NOMO-1 (cell line): ENCODE data around the gene MED6.

ENCODE experiments used
- DNase-seq, 2 experiments: peaks; one replicate each; lab custom pipeline; 2025; ENCODE audit not compliant: unreplicated experiment in 2 of 2; lab: John Stamatoyannopoulos, UW

The MED6 gene

GRCh38 chr14:70600382-70601157 is at the start of gene MED6:
Gene MED6, minus strand, starts transcription at chr14:70600655. Its CDS starts 18 bp downstream, at chr14:70600637.
- DNase-seq: peak; percentile 92 to 98

- DNase-seq: no peak
These were observed 49.3 kb upstream of the MED6 start for GRCh38 chr14:70649803-70650202.

DNA sequence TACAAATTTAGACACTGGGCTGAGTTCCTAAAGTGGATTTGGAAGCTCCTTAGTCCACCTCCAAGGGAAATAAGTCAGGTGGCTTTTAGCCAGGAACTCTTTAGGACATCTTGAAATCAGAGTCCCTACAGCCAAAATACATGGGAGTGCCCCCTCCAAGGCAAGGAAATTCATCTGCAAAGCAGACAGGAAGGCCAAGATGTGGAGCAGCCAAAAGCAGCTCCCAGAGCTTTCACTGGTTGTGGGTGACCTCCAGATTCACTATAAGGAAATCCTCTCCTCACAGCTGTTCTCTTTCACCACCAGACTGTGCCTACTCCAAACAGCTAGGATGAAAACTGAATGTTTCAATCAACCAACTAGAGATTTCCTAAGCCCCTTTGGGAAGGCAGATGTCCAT is 47.9 kb upstream of the MED6 start:
- DNase-seq: no peak

DNA sequence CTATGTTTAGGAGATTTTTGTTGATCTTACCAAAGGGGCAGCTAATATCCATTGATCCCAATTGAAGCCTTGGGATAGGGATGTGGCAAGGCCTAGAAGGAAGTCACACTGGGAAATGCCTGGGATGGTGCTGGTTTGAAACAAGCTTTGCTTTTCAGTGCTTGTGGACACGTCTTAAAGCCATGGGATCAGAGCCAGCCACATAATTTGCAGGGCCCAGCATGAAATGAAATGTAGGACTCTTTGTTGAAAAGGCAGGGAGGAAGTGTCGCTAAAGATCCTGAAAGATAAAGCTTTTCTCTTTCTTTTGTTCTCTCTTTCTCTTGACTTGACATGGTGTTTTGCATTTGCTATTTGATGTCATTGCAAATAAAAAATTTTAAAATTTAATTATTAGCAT is 46.2 kb upstream of the MED6 start:
- DNase-seq: no peak

GRCh38 chr14:70645892-70646291 is 45.4 kb upstream of the MED6 start:
- DNase-seq: no peak

- no peak for DNase-seq
These were observed 43.5 kb upstream of the MED6 start for GRCh38 chr14:70643967-70644366.

- DNase-seq: no peak
These were observed 42.1 kb upstream of the MED6 start for GRCh38 chr14:70642303-70643235.

DNA sequence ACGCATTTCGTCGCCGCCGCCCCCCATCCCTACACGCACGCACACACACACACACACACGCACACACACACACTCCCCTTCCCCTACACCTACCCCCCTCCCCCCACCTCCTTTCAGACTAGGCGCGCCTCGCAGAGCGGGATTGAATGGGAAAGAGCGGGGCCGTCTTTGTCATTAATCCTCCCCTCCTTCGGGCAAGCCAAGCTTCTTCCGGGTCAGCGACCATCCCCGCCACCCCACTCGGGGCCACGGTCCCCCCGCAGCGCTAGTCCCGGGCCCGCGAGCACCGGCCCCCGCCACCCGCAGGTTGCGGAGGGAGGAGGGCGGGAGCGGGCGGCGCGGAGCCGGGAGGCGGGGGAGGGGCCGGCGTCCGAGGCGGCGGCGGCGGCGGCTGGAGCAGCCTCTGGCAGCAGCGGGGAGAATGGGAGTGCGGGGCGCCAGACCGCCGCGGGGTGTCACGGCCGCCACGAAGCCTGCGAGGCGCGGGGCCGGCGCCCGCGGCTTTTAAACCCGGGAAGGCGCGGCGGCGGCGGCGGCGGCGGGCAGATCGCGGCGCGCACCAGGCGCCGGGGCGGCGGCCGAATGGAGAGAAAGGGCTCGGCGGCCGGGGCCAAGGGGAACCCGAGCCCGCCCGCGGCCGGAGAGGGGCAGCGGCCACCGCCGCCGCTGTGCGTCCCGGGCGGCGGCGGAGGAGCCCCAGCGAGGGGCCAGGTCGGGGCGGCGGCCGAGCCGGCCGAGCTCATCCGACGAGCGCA is 41.3 kb upstream of the MED6 start, which contains the start of gene TTC9:
TTC9 (plus strand) TSS at position 369 of the 755 bp plus-strand sequence; CDS start at position 583, 214 bp downstream.
- no peak for DNase-seq

DNA sequence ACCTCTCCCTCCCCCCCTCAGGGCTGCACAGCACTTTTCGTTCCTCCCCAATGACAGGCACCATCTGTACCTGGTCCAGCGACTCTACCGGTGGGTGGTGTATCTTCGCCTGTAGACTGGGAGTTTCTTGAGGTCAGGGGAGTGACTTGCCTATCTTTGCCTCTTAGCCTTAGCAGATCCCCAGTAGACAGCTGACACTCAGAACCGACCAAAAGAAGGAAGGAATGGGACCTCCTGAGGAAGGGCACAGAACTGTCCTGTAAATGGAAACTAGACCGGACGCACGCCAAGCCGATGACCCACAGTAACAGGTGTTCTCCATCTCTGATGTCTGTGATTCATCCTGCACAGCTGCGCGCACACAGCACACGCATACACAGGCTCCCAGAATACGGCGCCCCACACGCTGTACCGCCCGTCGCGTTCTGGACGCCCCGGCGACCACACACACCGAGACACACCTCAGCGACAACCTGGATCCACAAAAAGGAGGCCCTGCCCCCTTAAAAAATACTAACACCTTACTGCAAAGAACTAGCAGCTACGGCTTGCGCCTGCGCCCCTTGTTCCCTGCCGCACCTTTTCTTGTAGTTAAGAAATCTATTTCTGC is 40.6 kb upstream of the MED6 start:
- peak; percentile 24 to 35 for DNase-seq

GRCh38 chr14:70638416-70638815 is 38.0 kb upstream of the MED6 start:
- no peak for DNase-seq

GRCh38 chr14:70635971-70636595 is 35.6 kb upstream of the MED6 start:
- no peak for DNase-seq

GRCh38 chr14:70631948-70632347 is 31.5 kb upstream of the MED6 start:
- no peak for DNase-seq

- DNase-seq: no peak
These were observed 24.5 kb upstream of the MED6 start for GRCh38 chr14:70624972-70625371.

- peak; percentile 22 to 32 for DNase-seq
These were observed 21.8 kb upstream of the MED6 start for GRCh38 chr14:70622111-70622712.

DNA sequence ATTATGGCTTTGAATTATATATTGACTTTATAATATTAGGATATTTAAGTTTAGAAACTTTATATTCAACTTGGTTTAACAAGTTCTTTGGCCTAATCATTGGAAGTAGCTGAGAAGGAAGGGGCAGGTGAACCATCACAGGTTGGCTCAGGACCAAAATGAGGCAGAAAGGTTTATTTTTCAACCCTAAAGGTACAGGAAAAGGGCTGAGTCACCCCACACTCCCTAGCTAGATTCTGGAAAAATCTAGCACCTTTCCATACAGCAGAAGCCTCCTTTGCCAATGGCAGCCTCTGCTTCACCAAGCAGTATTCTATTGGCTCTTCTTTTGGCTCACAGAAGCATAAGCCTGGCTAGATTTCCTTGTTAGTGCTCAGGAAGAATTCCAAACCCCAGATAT is 19.3 kb upstream of the MED6 start:
- no peak for DNase-seq

- DNase-seq: no peak
These were observed 17.9 kb upstream of the MED6 start for GRCh38 chr14:70618314-70618713.

DNA sequence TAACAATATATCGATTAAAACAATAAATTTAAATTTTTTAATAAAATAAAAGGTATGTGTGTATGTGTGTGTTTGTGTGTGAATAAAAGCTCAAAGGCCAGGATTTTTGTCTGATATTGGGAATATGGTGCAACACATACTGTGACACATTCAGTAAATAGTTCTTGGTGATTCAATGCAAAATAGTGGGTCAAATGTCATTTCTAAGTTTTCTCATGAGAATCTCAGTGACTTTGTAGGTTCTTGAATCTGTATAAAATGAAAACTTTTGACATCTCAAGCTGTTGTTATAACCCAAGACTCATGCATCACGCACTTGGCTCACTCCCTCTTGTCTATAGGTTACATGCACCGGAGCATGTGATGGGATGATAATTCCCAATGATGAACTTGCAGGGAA is 16.2 kb upstream of the MED6 start:
- no peak for DNase-seq

DNA sequence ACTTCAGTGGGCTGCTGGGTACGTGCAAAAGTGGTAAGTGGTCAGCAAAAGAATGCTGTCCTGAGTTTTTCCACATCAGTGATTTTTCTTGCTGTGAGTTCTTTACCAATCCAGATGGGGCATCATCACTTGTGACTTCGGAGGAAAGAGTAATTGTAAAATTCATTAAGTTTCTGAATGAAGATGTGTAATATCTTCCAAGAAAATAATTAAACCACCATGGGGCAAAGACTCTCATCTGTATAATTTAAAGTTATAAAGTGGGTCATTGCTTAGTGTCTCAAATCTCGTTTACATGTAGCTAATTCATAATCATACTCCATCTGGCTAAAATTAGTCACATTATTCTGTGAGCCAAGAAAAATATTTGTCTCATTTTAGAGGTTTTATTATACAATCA is 10.8 kb upstream of the MED6 start:
- DNase-seq: no peak

- DNase-seq: no peak
These were observed 1.8 kb upstream of the MED6 start for GRCh38 chr14:70602254-70602653.

DNA sequence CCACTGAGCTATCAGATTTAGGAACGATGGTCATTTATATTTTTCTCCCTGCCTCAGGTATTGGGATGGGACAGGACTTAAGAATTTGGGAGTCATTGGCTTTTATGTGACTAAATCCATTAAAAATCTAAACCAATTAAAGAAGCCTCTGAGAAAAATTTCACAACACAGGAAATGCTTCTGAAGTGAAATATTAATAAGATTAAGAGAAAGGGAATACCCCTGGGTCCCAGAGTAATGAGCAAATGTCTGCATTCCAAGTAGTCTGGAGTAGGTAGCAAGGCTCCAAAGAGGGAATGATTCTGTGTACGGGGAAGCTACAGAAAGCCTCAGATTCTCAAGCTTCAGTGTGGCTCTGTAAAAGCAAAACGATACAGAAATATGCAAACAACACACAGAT is 707 bp upstream of the MED6 start:
- no peak for DNase-seq
